AML-193 (cell line): ENCODE data around the gene TMEM250.
A peak's percentile ranks its signal among the peaks of the same experiment; 100 is the strongest.

ENCODE experiments used
- DNase-seq, 2 experiments: peaks; one replicate each; lab custom pipeline; 2025; lab: John Stamatoyannopoulos, UW

TMEM250 gene

GRCh38 chr9:136082496-136083361 is 35.9 kb downstream of the TMEM250 start:
- no peak for DNase-seq

DNA sequence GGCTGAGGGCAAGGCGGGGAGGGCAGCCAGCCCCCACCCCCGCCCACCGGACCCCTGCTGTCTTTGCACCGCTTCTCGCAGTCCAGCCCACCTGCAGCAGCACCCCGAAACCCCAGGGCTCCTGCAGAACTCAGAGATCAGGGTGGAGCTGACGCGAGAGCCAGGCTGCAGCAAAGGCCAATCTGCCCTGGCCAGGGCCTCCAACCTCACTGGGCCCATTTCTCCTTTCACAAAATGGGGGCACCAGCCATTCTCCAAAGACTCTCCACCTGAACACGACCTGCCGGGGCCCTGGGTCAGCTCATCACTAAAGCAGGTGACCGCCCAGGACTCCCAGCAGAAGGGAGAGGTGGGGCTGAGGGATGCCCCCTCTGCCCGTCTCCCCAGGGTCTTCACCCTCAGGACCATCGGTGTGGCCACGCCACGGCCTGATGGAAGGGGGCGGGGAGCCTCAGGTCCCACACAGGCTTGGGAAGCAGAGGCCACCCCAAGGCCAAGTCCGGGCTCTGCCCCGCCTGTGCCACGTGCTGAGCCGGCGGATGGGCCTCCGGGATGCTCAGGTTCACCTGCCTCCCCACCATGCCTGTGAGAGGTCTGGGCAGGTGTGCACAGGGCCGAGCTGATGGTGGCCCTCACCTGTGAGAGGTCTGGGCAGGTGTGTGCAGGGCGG is 36.7 kb downstream of the TMEM250 start:
- DNase-seq: no peak

DNA sequence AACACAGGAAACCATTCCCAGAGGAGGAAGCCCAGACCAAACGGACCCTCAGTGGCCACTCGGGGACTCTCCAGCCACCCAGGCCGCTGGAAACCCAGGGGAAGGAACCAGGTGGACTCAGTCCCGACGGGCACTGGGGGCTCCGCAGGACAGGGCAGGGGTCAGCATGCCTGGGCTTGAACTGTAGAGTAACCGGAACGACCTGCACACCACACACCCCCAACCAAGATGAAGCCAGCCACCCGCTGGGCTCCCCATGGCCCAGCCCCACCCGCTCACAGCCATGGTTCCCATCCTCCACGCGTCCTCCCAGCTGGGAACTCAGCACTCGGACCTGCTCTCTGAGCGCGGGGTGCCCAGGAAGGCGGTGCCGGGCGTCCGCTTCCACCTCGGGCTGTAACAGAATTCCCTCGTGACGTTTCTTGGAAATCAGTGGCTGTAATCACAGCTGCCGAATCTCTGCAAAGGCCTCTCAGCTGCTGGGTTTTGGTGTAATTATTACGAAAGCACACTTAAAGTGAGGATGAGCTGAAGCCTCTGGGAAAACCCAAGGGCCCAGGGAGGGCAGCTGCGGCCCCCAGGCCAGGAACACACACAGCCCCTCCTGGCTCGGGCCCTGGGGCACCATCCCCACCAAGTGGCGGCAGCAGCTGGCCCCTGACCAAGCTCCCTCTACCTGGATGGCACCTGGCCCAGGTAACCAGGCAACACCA is 37.4 kb downstream of the TMEM250 start:
- no peak for DNase-seq

DNA sequence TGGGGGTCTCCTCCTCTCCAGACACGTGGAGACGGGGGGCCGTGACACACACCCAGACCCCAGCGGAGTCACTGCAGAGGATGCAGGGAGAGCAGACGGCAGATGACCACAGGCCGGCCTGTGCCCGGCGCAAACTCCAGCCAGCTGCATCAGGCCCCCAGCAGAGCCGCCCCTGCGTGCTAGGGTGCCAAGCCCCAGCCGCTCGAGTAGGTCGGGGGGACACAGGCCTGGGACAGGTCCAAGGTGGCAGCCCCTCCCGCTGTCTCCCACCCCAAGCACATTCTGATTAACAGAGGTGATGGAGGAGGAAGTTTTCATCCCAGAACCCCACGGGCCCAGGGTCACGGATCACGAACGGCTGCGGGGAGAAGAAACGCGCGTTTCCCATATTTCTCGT is 38.0 kb downstream of the TMEM250 start:
- DNase-seq: no peak

- no peak for DNase-seq
Measured at GRCh38 chr9:136079916-136080246, 38.8 kb downstream of the TMEM250 start.

GRCh38 chr9:136079211-136079915 is 39.3 kb downstream of the TMEM250 start:
- DNase-seq: no peak

- DNase-seq: no peak
Measured at GRCh38 chr9:136078498-136079011, 40.1 kb downstream of the TMEM250 start.

DNA sequence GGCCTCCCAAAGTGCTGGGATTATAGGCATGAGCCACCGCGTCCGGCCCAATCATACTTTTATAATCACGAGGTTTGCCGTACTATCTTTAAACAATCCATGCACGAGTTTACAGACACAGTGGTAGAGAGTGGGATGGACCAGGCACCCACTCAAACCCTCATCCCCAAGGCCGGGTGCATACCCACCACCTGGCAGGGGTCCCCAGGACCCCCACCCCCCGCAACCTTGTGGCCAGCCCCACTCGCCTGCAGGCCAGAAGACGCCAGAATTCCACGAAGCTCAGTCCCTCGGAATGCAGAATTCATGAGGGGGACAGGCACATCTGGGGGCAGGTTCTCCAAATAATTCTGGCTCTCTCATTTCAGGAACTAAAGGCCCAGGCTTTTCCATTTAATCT is 40.7 kb downstream of the TMEM250 start:
- DNase-seq: no peak

DNA sequence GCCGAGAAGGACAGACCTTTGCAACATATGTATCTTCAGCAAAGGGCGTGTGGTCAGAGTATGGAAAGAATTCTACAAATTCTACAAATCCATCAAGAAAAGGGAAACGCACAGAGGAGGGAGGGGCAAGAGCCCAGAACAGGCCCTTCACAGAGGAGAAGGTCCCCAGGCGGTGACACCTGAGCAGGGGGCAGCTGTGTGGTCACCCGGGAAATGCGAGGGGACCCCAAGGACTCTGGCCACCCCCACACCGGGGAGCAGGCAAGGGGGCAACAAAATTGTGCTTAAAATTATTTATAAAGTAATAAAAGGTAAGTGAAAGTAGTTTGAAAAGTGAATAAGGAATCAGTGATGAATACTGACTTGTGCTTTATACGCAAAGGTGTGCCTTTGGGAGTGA is 41.2 kb downstream of the TMEM250 start:
- DNase-seq: no peak

GRCh38 chr9:136075881-136076678 is 42.6 kb downstream of the TMEM250 start:
- peak; percentile 21 to 39 for DNase-seq

- DNase-seq: no peak
Measured at GRCh38 chr9:136075134-136075841, 43.4 kb downstream of the TMEM250 start.

GRCh38 chr9:136074706-136075105 is 44.0 kb downstream of the TMEM250 start:
- no peak for DNase-seq
